TTC549 (cell line): ENCODE measurements around the gene TMEM17.

Source experiments
- FAIRE-seq: peaks from 2 replicates; lab custom pipeline; 2012; peaks lifted over from hg19 to GRCh38; lab: Jason Lieb, UNC

The TMEM17 gene

GRCh38 chr2:62453955-62454354 lies 52.0 kb downstream of the TMEM17 start:
- FAIRE-seq: no peak

- FAIRE-seq: no peak
Measured at GRCh38 chr2:62452701-62453454, 53.1 kb downstream of the TMEM17 start.

GRCh38 chr2:62450716-62451191 lies 55.2 kb downstream of the TMEM17 start:
- no peak for FAIRE-seq
